ENCODE results near the gene MANBA. TPM values are rescaled to one million over a fixed set of nuclear protein-coding genes. Genes with fewer than 3 reads are reported as not detected.
"Not testable (repeated sequence)": the region's sequence is repeated elsewhere in the genome, so short reads cannot be mapped to it uniquely, and the experiment has no call there.

MANBA gene
- total and polyA plus RNA-seq, 2 of the 4 experiments (the other 2 are of a cell fraction): 11.5 to 17.2 TPM

DNA sequence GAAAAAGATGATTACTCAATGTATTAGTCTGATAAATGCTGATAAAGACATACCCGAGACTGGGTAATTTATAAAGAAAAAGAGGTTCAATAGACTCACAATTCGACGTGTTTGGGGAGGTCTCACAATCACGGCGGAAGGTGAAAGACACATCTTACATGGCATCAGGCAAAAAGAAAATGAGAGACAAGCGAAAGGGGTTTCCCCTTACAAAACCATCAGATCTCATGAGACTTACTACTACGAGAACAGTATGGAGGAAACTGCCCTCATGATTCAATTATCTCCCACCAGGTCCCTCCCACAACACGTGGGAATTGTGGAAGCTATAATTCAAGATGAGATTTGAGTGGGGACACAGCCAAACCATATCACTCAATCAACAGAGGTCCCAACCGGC is 141.7 kb downstream of the MANBA start:
- H4K5ac ChIP-seq (ENCODE audit: low read depth, low read length); H3K9me1 ChIP-seq (ENCODE audit: insufficient read depth, low read length); H4K20me1 ChIP-seq (ENCODE audit: insufficient read depth, low read length); H3K27me3 ChIP-seq (ENCODE audit: control insufficient read depth, insufficient read depth, low read length); BruUV-seq (replicated peaks); DNase-seq; H3K9me3 ChIP-seq (ENCODE audit: control insufficient read depth, insufficient read depth, low read length); H3K18ac ChIP-seq (ENCODE audit: low read depth, low read length); H2BK5ac ChIP-seq (ENCODE audit: low read depth, low read length, poor library complexity, severe bottlenecking); H3K4ac ChIP-seq (ENCODE audit: low read depth, low read length); H3K27ac ChIP-seq (ENCODE audit: insufficient read depth, low read length); ATAC-seq (ENCODE audit: low read depth); H3K14ac ChIP-seq (replicated peaks; ENCODE audit: low read depth, low read length); H2BK15ac ChIP-seq (ENCODE audit: low read depth, low read length); H4K8ac ChIP-seq (ENCODE audit: low read depth in 2 of 2, low read length in 2 of 2); H2AK9ac ChIP-seq (replicated peaks; ENCODE audit: low read depth, low read length, poor library complexity); H3K23ac ChIP-seq (ENCODE audit: low read depth, low read length); intact Hi-C loops (cut with micrococcal nuclease); H2BK120ac ChIP-seq (ENCODE audit: low read depth, low read length); H3K56ac ChIP-seq (ENCODE audit: extremely low read depth, insufficient read depth, low read length); H3K9ac ChIP-seq (ENCODE audit: low read depth, low read length); H3K4me3 ChIP-seq (ENCODE audit: insufficient read depth, low read depth, low read length); H2AFZ ChIP-seq (replicated peaks; ENCODE audit: low read length, poor library complexity); H4K91ac ChIP-seq (ENCODE audit: insufficient read depth, low read depth, low read length); H3K79me1 ChIP-seq (ENCODE audit: low read depth in 1 of 2, low read length in 2 of 2); H3K4me1 ChIP-seq (ENCODE audit: control insufficient read depth, insufficient read depth, low read length); H2AK5ac ChIP-seq (ENCODE audit: low read depth, low read length); H2BK20ac ChIP-seq (ENCODE audit: low read depth, low read length); POLR2A ChIA-PET (ENCODE audit: unreplicated experiment); H3K4me2 ChIP-seq (ENCODE audit: low read depth, low read length): not testable (repeated sequence)
- in situ Hi-C loops (cut with MboI; ENCODE audit: low sequenced_read_pairs) (loop anchor here (5.0 kb wide), 1 partner anchor 388 kb away; no protein-coding TSS in a partner anchor), dilution Hi-C loops (cut with HindIII; ENCODE audit: low sequenced_read_pairs, unreplicated experiment) (loop anchor here (25.0 kb wide), 1 partner anchor 393 kb away; the partner anchor contains the start of gene SLC9B1)
- WGBS, 2 experiments (ENCODE audit: extremely low coverage in 2 of 2, insufficient read length in 1 of 2): 100% methylated on average over 2 of the region's 9 CpGs; no CpG with 5 or more reads in 1 of the 2 experiments
- H3K36me3 ChIP-seq (ENCODE audit: control insufficient read depth, insufficient read depth, low read length): peaks cover 14% of the 10 kb centered on the region
- CTCF ChIA-PET: interaction anchor here (0.8 to 2.3 kb wide), 2 partner anchors 8 to 390 kb away, joined by 4 to 19 read pairs; no protein-coding TSS in a partner anchor
